NCI-H128 (cell line): ENCODE measurements around the gene RBM44.
"Not testable (repeated sequence)": the region's sequence is repeated elsewhere in the genome, so short reads cannot be mapped to it uniquely, and the experiment has no call there.

Experiments
- DNase-seq: peaks from one replicate; lab custom pipeline; 2025; ENCODE audit not compliant: unreplicated experiment; lab: John Stamatoyannopoulos, UW

Gene RBM44, protein sequence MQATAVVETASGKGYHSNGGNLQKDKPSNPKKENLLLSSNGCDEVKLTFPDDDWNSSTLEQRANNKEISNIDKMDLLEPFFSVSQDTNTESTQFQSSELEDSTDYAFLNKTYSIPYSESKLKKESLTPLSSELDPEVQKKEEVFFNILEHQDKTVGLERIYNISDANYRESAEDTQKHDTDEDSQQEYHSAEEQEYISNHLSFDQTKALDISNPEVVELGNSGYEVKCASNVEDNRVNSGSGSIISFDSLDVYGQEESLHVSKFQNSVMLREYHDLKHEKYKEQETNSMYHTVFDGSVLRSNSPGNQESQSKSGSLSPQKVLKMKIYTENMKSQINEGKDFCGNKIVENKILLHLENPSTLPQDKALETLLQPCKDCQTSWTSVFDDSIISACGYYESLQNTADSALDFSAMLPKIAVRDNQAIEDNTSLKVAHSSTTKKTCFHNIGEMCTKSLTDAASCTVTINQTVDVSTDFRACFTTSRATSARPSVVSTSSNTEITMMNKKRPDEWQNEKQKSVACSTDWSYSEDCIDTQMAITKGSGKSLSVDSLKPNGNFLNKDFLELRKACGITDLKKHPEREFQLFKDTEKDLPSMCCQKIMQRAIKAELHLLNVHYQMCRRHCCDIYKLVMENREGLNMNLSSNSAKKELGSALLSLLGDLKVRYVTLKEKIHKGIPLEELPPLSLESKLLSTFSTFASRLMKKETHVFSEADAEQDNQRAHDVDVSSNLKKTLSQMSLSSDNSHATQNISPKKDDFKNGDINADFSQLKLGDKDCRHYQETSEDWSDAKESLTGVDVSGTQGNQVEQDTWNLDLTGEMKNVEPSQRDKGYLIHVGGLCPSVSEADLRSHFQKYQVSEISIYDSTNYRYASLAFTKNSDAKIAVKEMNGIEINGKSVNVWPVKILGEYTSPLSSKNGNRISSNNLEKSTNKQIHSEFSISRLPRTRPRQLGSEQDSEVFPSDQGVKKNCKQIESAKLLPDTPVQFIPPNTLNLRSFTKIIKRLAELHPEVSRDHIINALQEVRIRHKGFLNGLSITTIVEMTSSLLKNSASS

DNA sequence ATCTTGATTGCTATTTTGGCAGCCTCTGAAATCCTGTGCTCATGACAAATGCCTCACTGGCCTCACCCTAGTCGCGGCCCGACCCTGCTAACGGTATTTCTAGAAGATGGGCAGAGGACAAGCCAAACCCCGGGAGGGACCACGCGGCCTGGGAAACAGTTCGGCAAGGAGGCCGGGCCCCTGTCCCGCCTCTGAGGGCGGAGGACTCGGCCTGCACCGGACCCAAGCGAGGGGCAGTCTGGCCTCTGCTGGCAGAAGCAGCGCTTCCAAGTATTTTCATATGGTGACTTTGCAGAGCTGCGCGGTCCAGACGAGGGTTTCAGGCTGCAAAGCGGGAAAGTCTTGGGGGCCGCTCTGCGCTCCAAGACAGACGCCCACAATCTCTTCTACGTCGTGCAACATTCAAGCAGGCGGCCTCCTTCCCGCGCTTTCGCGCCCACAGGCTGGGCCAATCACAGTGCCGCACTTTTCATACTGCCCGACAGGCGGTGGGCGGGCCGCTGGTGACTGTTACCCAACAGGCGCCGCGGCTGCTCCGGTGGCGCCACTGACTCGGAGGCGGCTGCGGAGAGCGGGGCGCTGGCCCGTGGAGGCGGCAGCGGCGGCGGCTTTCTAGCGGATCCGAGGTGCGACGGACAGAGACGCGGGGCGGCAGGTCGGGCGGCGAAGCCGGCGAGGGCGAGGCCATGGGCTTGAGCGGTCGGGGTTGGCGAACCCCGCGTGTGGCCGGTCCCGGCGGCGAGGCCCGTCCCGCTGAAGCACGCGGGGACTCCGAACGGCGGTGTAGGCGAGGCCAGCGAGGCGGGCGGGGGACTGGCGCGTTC lies at the start of gene RBM44:
Gene RBM44 (plus strand): TSS at position 544 of the 824 bp plus-strand sequence. CDS start 14,831 bp downstream, outside the sequence.
- no peak for DNase-seq

DNA sequence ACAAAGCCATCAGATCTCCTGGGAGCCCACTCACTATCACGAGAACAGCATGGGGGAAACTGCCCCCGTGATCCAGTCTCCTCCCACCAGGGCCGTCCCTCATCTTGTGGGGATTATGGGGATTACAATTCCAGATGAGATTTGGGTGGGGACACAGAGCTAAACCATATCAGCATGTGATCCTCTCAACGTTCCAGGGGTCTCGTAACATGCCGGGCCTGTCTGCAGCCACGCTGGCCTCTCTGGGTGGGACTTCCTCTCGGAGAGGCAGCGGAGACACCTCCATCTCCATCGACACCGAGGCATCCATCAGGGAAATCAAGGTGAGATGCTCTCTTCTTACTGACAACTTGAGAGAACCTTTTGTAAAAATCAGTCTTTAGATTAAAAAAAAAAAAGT lies 49.6 kb upstream of the RBM44 start:
- DNase-seq: no peak

DNA sequence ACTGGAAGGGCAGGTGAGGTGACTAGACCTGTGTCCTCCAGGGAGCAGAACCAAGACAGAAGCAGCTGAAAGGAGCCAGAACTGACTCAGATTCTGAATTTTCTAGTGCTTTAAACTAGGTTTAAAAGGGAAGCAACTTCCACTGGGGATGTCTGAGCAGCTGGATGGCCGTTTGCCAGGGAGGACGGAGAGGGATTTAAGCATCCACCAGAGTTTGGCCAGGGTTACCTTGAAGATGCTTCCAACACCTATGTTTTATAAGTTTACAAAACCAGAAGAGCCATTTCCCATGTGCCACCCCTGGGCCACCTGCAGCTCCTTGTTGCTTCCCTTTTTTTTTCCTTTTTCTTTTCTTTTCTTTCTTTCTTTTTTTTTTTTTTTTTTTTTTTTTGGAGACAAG lies 48.6 kb upstream of the RBM44 start:
- DNase-seq: no peak

DNA sequence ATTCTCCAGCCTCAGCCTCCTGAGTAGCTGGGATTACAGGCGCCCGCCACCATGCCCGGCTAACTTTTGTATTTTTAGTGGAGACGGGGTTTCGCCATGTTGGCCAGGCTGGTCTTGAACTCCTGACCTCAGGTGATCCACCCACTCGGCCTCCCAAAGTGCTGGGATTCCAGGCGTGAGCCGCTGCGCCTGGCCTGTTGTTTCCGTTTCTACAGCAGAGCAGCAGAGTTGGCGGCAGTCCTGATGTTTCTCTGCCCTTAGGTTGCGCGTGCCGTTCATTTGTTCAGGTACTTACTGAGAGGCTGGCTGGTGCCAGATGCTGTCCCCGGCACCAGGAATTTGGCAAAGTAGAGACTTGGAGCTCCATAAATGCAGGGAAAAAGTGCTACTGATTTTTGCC lies 48.1 kb upstream of the RBM44 start:
- not testable (repeated sequence) for DNase-seq

DNA sequence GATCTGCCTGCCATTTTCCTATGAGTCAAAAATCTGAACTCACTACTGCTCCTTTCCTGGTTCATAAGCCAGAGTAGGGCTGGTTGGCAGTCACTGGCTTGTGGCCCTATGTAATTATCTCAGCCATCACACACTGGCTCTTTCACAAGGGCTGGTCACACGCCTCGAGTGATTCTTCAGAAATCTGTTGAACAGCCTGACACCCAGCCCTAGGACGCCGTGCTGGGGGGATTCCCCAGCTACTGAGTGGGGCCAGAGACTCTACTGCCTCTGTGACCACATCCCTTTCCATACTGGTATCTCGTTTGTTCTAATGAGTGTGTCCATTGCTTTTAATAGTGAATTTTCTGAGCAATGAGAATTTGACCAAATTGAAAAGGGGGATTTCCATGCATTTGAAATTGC lies 45.8 kb upstream of the RBM44 start:
- no peak for DNase-seq

DNA sequence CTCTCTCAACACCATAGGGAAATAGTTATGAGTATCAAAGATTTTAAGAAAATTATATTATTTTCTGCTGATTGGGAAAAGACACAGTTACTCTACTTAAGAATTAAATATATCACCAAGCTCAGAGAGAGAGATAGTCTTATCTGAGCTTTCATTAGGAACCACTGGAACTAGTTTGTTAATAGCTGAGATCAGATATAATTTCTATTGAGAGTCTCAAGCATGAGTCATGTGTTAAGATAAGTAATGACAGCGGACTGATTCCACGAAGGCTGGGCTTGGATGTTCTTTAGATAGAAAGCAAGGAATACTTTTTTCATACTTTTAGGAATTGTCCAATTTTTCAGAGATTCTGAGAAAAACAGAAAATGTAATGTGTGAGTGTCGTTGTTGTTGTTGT lies 44.4 kb upstream of the RBM44 start:
- DNase-seq: no peak

DNA sequence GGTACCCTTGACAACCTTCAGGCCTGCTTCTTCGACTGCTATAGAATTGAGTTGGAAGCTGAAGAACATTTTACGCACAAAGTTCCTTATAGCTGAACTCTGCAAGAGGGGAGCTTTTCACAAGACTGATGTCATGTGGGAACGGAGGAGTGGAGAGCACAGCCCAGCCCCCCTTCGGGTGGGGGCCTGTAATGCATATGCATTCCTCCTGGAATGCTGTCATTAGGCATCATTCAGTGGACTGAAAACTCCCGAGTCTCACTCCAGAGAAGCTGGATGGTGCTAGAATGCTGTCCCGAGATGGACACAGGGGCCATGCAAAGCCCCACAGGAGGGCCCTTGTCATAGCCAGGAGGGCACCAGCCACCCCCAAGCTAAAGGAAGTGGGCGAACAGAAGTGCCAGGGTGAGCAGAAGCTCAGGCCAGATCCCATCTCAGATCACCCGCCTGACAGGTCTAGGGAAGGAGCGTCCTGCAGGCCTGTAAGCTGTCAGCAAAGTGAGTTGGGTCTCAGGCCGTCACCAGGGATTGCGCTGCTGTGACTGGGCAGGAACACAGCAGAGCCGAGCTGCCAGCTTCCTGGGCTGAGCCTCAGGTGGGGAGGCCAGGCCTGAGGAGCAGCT lies 43.8 kb upstream of the RBM44 start:
- DNase-seq: no peak

DNA sequence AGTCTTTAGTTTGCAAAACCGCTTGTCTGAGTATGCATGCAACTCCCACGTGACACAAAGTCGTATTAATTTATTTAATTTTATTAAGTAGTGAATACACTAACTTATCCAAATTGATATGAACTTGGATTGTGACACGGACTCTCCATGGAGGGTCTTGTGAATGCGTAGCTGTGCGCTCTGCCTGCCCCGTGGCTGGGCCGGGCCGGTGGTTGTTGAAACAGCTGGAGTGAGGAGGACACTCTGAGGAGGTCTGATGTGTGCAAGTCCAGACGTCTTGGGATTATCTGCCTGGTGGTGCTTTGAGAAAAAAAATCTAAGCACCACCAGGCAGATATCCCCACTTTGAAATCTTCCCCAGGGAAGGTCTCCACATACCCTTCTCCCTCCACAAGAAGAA lies 41.0 kb upstream of the RBM44 start:
- no peak for DNase-seq

DNA sequence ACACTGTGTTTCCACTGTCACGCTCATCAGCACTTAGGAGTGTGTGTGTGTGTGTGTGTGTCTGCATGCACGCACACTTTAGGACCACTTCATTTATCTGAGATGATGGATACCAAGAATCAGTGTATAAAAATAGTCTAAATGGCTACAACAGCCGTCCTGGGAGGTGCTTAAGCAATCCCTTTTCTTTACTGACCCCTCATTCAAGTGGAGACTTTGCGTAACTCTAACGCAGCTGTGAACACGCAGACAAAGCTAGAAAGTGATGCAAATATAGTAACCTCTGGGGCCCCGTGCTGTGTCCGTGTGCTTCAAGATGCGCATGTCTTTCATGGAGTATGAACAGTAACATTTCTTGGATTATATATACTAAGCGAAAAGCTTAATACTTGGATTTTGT lies 40.4 kb upstream of the RBM44 start:
- no peak for DNase-seq

DNA sequence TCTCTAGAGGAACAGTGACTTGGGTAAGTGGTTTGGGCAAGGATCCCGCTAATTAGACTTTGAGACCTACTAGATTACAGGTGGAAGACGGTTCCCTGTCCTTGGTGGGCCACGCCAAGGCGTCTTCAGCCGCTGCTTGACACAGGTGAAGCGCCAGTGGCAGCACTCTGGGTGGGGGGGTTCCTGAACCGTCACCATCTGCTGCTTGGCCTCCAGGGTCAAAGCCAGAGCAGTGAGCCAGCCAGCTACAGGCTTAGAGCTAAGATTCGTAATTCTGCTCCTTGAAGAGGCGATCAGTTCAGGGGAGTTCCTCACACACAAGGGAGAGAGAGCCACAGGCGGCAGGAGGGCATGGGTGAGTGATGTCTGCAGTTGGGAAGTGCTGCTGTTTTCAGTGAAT lies 39.4 kb upstream of the RBM44 start:
- no peak for DNase-seq

DNA sequence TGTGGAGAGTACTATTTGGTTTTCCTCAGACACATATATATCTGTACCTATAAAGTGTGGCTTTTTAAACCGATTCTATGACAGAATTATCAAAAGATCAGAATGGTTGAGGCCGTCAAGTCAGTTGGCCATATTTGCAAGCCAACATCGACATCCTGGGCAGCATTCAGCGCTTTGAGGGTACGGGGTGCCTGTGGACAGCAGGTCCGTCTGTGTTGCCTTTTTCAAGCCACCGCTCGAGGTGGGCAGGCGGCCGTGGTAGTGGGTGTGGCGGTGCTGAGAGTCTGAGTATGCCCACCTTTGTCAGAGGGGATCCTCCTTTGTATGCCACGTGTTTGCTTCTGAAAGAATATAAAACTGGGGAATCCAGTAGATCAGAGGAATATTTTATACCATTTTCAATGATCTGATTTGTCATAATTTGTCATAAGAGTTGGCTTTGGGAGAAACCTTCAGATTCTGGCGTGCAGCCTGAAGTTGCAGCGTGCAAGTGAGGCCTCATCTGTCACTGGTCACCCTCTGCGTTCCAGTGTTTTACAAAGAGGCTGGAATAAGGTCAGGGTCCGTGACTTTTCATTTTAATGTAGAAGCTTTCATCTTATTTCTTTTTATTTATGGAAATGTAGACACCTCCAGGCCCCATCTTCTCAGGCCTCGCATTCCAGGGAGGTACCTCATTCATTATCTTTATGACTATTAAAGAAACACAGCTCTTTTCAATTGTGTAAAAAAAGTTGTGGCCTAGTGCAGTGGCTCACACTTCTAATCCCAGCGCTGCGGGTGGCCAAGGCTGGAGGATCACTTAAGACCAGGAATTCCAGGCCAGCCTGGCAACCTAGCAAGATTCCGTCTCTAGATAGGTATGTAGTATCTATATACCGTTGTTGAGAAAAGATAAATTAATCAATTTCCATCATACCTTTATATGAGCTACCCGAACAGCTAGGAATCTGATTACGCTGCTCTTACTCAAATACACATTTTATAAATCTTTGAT lies 37.8 kb upstream of the RBM44 start:
- DNase-seq: no peak

DNA sequence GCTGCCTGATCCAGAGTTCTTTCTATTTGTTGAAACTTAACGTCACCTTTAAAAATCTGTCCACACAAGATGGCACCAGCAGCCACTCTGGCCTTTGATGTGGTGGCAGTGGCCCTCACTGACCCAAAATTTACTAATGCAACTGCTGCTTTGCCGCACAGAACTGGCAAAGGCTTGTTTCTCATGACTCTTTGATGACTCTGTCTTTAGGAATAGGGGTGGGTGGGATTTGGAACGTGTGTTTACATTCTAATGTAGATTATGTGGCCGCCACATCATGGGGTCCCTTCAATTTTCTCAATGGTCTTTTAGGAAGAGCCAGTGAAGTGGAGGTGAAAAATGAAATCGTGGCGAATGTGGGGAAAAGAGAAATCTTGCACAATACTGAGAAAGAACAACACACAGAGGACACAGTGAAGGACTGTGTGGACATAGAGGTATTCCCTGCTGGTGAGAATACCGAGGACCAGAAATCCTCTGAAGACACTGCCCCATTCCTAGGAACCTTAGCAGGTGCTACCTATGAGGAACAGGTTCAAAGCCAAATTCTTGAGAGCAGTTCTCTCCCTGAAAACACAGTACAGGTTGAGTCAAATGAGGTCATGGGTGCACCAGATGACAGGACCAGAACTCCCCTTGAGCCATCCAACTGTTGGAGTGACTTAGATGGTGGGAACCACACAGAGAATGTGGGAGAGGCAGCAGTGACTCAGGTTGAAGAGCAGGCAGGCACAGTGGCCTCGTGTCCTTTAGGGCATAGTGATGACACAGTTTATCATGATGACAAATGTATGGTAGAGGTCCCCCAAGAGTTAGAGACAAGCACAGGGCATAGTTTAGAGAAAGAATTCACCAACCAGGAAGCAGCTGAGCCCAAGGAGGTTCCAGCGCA lies 36.0 kb upstream of the RBM44 start:
- DNase-seq: not testable (repeated sequence)

DNA sequence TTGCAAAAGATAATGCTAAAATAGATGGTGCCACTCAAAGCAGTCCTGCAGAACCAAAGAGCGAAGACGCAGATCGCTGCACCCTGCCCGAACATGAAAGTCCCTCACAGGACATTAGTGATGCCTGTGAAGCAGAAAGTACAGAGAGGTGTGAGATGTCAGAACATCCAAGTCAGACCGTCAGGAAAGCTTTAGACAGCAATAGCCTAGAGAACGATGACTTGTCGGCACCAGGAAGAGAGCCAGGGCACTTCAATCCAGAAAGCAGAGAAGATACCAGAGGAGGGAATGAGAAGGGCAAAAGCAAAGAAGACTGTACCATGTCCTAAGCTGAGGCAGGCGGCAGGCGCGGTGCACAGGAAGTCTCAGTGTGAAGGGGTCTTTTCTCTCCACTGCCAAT lies 34.8 kb upstream of the RBM44 start:
- DNase-seq: no peak

DNA sequence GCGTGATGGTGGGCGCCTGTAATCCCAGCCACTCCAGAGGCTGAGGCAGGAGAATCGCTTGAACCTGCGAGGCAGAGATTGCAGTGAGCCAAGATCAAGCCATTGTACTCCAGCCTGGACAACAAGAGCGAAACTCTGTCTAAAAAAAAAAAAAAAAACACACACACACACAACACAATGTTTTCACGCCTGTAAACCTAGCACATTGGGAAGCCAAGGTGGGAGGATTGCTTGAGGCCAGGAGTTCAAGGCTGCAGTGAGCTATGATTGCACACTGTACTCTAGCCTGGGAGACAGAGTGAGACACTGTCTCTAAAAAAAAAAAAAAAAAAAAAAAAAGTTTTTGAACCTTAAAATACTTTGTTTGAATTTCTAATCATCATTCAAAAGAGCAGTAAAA lies 33.5 kb upstream of the RBM44 start:
- not testable (repeated sequence) for DNase-seq

DNA sequence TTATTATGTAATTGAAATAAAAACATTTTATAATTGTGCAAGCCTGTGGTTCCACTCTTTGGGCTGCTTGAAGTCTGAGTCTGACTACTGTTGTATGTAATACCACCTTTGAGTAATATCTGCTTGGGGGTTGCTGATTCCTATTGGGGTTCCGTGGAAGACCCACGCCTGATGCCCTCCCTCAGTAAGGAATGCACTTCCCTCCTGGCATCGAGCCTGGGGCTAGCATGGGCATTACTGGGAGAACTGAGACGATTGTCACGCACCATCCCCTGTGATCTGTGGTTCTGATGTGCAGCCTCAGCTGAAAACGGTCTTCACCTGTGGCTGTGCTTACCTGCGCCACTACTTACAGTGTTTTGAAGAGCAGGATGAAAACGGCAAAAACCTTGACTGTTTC lies 32.7 kb upstream of the RBM44 start:
- no peak for DNase-seq

DNA sequence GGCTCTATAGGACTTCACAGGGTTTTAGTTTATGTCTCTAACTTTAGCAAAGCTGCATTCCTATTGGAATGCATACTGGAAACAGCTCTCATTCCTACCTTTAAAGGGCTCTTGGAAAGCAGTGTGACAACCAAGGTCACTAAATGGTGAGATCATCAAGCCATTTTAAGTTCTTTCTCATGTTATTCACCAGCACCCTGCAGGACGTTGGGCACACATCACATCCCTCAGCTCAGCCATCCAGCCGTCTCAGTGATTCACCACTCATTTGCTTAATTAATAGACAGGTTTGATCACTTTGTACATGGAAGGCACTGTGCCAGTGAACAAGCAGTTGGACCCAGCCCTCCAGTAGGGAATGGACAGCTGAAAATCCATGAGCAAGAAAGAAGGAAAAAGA lies 32.2 kb upstream of the RBM44 start:
- no peak for DNase-seq

DNA sequence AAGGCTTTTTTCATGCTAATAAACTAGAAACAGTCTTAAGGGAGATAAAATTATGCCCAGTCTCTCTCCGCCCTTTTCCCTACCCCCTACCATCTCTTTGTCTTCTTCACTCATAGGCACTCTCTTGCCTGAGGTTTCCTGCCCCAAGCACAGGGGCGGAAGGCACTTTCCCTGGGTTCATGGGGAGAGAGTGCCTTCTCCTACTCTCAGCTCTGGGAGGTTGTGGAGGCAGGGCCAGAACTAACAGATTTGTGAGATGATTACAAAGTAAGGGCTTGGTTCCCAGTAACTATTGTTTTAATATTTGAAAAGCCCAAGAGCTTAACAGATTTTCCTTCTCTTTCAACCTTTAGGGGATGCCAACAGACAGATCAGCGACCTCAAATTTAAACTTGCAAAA lies 26.1 kb upstream of the RBM44 start:
- no peak for DNase-seq

DNA sequence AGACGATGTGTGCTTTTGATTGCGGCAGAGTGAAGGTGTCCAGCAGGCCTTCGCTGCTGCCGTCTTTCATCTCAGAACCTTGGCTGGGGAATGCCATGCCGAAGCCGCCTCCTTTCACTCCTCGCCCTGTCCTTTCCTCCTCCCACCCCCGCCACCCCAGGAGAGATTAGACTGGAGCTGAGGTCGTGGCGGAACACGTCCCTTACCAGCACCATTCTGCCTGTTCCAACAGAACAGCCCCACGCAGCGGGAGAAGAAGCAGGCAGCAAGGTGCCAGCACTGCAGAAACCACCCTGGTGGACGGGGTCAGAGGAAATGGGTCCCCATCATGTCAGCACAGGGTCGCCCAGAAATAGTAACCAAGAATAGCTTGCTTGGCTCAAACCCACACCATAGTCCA lies 24.8 kb upstream of the RBM44 start:
- no peak for DNase-seq
